HCT116 (cell line): ENCODE data around the gene CDK19. TPM values are rescaled to one million over a fixed set of nuclear protein-coding genes. Genes with fewer than 3 reads are reported as not detected.

Experiments used
- ATAC-seq: fragments of 200-7000 bp; cut with Tn5 transposase; 2 replicates; pipeline ENCODE4 v1.9.1; 2020; ENCODE audit warnings: mild to moderate bottlenecking, moderate library complexity
- BruUV-seq: library from RNA; stranded (reverse); fragments of 400-500 nt; replicated peaks from 2 replicates; lab custom pipeline; 2021; lab: Mats Ljungman, UMichigan
- CTCF ChIA-PET: fragments of 300-600 bp; sonication (Branson Sonifier 250); formaldehyde crosslinking; loops from one replicate; lab custom pipeline; 2021; ENCODE audit warnings: antibody characterized with exemption; lab: Charles Lee
- POLR2A ChIA-PET: fragments of 300-600, 350-600 bp; sonication (Branson Sonifier 250); formaldehyde crosslinking; loops from one replicate; lab custom pipeline; 2021; ENCODE audit warnings: antibody characterized with exemption; lab: Charles Lee
- RAD21 ChIA-PET, 2 experiments: fragments of 300-600 bp; sonication (Branson Sonifier 250); formaldehyde crosslinking; loops; one replicate each; lab custom pipeline; 2023; ENCODE audit warnings: low total read pairs in 2 of 2; ENCODE audit not compliant: uncharacterized antibody in 2 of 2, unreplicated experiment in 2 of 2, low non-redundant PET in 1 of 2; lab: Charles Lee
- DNase-seq: peaks from one replicate; pipeline ENCODE4 v3.0.0-alpha.2; 2010; ENCODE audit warnings: low read depth, low spot score
- H2AFZ ChIP-seq: fragments of 200-600 bp; shearing (Covaris generic), sonication (generic); 2 replicates; pipeline ENCODE4 v1.6.1; 2017; ENCODE audit warnings: low read depth, mixed run types, mixed read lengths, antibody characterized with exemption, low read length; ENCODE audit not compliant: poor library complexity, severe bottlenecking
- H3K27ac ChIP-seq: 2 replicates; pipeline ENCODE4 v1.5.1; 2012; ENCODE audit warnings: low read depth, low read length
- H3K27me3 ChIP-seq: fragments of 200-600 bp; sonication (generic); 2 replicates; pipeline ENCODE4 v1.6.1; 2016; ENCODE audit warnings: mixed run types, low read length, mixed read lengths; ENCODE audit not compliant: insufficient read depth
- H3K36me3 ChIP-seq, 2 experiments: fragments of 200-500 bp in 1 of 2; fragments of 200-600 bp in 1 of 2; sonication (Bioruptor generic) in 1 of 2; sonication (generic) in 1 of 2; 2 replicates each; pipeline versions ENCODE4 v1.5.1 to v1.6.1; 2014 to 2016; ENCODE audit warnings: low read length in 2 of 2, inconsistent platforms in 1 of 2, mixed read lengths in 1 of 2, mixed run types in 1 of 2; ENCODE audit not compliant: insufficient read depth in 2 of 2, control insufficient read depth in 1 of 2
- H3K4me1 ChIP-seq, 2 experiments: fragments of 200-600 bp in 1 of 2; sonication (generic) in 1 of 2; 2 replicates each; pipeline versions ENCODE4 v1.5.1 to v1.6.1; 2012 to 2017; ENCODE audit warnings: low read length in 2 of 2, inconsistent platforms in 1 of 2, mild to moderate bottlenecking in 1 of 2, mixed read lengths in 1 of 2, mixed run types in 1 of 2, moderate library complexity in 1 of 2; ENCODE audit not compliant: insufficient read depth in 2 of 2, control insufficient read depth in 1 of 2
- H3K4me2 ChIP-seq: fragments of 200-600 bp; sonication (generic); 2 replicates; pipeline ENCODE4 v1.6.1; 2017; ENCODE audit warnings: mixed run types, low read length, mixed read lengths
- H3K4me3 ChIP-seq, 2 experiments: fragments of 200-600 bp in 1 of 2; sonication (generic) in 1 of 2; replicated peaks in 1 of 2; 2 replicates each; pipeline ENCODE4 v1.5.1; 2011 to 2016; ENCODE audit warnings: low read length in 2 of 2, control low read depth in 1 of 2, low read depth in 1 of 2, mild to moderate bottlenecking in 1 of 2, mixed read lengths in 1 of 2, mixed run types in 1 of 2
- H3K79me2 ChIP-seq: fragments of 200-600 bp; sonication (generic); 2 replicates; pipeline ENCODE4 v1.6.1; 2017; ENCODE audit warnings: mild to moderate bottlenecking, mixed run types, low read length, moderate library complexity, mixed read lengths; ENCODE audit not compliant: insufficient read depth
- H3K9ac ChIP-seq: fragments of 200-600 bp; sonication (generic); 2 replicates; pipeline ENCODE4 v1.6.1; 2016; ENCODE audit warnings: low read length, mixed read lengths
- H3K9me2 ChIP-seq: fragments of 200-600 bp; sonication (generic), shearing (Covaris generic); 2 replicates; pipeline ENCODE4 v1.6.1; 2017; ENCODE audit warnings: mixed run types, mild to moderate bottlenecking, moderate library complexity; ENCODE audit not compliant: insufficient read depth
- H3K9me3 ChIP-seq, 2 experiments: fragments of 200-500 bp in 1 of 2; fragments of 200-600 bp in 1 of 2; sonication (Bioruptor generic) in 1 of 2; sonication (generic) in 1 of 2; 2 replicates each; pipeline ENCODE4 v1.6.1; 2014 to 2017; ENCODE audit warnings: low read length in 2 of 2, mixed read lengths in 2 of 2, inconsistent platforms in 1 of 2, low read depth in 1 of 2, mild to moderate bottlenecking in 1 of 2, mixed run types in 1 of 2, moderate library complexity in 1 of 2; ENCODE audit not compliant: control insufficient read depth in 1 of 2, insufficient read depth in 1 of 2
- H4K20me1 ChIP-seq: fragments of 200-600 bp; sonication (generic), shearing (Covaris generic); 2 replicates; pipeline ENCODE4 v1.6.1; 2017; ENCODE audit warnings: mixed run types, mild to moderate bottlenecking, moderate library complexity; ENCODE audit not compliant: insufficient read depth
- CBX3 ChIP-seq: IDR thresholded peaks from 2 replicates; pipeline ENCODE4 v1.6.1; 2012; ENCODE audit warnings: low read depth
- CEBPB ChIP-seq: IDR thresholded peaks from 2 replicates; pipeline ENCODE4 v1.6.1; 2012; ENCODE audit warnings: low read depth
- EGR1 ChIP-seq: IDR thresholded peaks from 2 replicates; pipeline ENCODE4 v1.6.1; 2012; ENCODE audit warnings: low read depth
- ELF1 ChIP-seq: IDR thresholded peaks from 2 replicates; pipeline ENCODE4 v1.6.1; 2012; ENCODE audit warnings: low read depth, borderline replicate concordance
- EZH2 ChIP-seq: fragments of 200-600 bp; sonication (generic); IDR thresholded peaks from 2 replicates; pipeline ENCODE4 v1.6.1; 2017; ENCODE audit warnings: antibody characterized with exemption, mixed run types
- FOSL1 ChIP-seq: IDR thresholded peaks from 2 replicates; pipeline ENCODE4 v1.6.1; 2012; ENCODE audit warnings: low read depth
- JUND ChIP-seq: IDR thresholded peaks from 2 replicates; pipeline ENCODE4 v1.6.1; 2012
- POLR2AphosphoS5 ChIP-seq: IDR thresholded peaks from 2 replicates; pipeline ENCODE4 v1.6.1; 2011; ENCODE audit warnings: mild to moderate bottlenecking, low read depth, low read length, moderate library complexity
- REST ChIP-seq: IDR thresholded peaks from 2 replicates; pipeline ENCODE4 v1.6.1; 2012; ENCODE audit warnings: low read depth
- SP1 ChIP-seq: IDR thresholded peaks from 2 replicates; pipeline ENCODE4 v1.6.1; 2012; ENCODE audit warnings: low read depth
- TCF7L2 ChIP-seq: IDR thresholded peaks from 2 replicates; pipeline ENCODE4 v1.7.0; 2011; ENCODE audit warnings: borderline replicate concordance, inconsistent platforms; ENCODE audit not compliant: insufficient read depth, insufficient read length; ENCODE audit errors: extremely low read depth
- YY1 ChIP-seq: IDR thresholded peaks from 2 replicates; pipeline ENCODE4 v1.6.1; 2011; ENCODE audit warnings: low read length, low read depth, moderate library complexity, mild to moderate bottlenecking; ENCODE audit not compliant: insufficient replicate concordance; ENCODE audit errors: extremely low read depth
- ZBTB33 ChIP-seq: IDR thresholded peaks from 2 replicates; pipeline ENCODE4 v1.6.1; 2011; ENCODE audit warnings: mild to moderate bottlenecking, low read length, moderate library complexity; ENCODE audit not compliant: insufficient replicate concordance; ENCODE audit errors: extremely low read depth
- ZFX ChIP-seq: fragments of 450-650 bp; IDR thresholded peaks from 2 replicates; pipeline ENCODE4 v1.6.1; 2017
- intact Hi-C: fragments of 100-400 bp; cut with micrococcal nuclease; formaldehyde crosslinking; loops from 2 replicates; pipeline ENCODE4 v1.10.0; 2022
- total RNA-seq: library from RNA; stranded (reverse); gene quantifications from one replicate; pipeline ENCODE4 v1.2.1, GENCODE V29; 2021; ENCODE audit not compliant: unreplicated experiment

CDK19 gene
- total RNA-seq, 1 experiment from 2014 or later: 20.0 TPM

- H2AFZ ChIP-seq: no peak overlapping the region
- RAD21 ChIA-PET: no interaction called here
- BruUV-seq: no TSS peak
- H3K9me2 ChIP-seq: no peaks in the 10 kb centered on the region
- H3K4me2 ChIP-seq: no peak overlapping the region
- no peak overlapping the region for H3K9ac ChIP-seq
- no peaks in the 10 kb centered on the region for H3K36me3 ChIP-seq
- intact Hi-C loops: no loop called here
- H3K4me3 ChIP-seq: no peak overlapping the region
- no peak overlapping the region for H3K27ac ChIP-seq
- no peaks in the 10 kb centered on the region for H3K79me2 ChIP-seq
- peaks cover 7 to 11% of the 10 kb centered on the region in 2 experiments for H3K4me1 ChIP-seq
- no peaks in the 10 kb centered on the region for H4K20me1 ChIP-seq
- CTCF ChIA-PET: no interaction called here
- no peaks in the 10 kb centered on the region for H3K27me3 ChIP-seq
- DNase-seq: no peak
- POLR2A ChIA-PET: no interaction called here
- ATAC-seq: no peak
- no peaks in the 10 kb centered on the region for H3K9me3 ChIP-seq
- TF ChIP-seq JUND: no peak
- no peak for TF ChIP-seq TCF7L2
These were observed 155.1 kb downstream of the CDK19 start for GRCh38 chr6:110660066-110660655.

- no peak overlapping the region for H3K4me2 ChIP-seq
- RAD21 ChIA-PET: no interaction called here
- no peaks in the 10 kb centered on the region for H3K27me3 ChIP-seq
- peaks cover 7 to 11% of the 10 kb centered on the region in 2 experiments for H3K4me1 ChIP-seq
- POLR2A ChIA-PET: no interaction called here
- no peak overlapping the region for H3K27ac ChIP-seq
- ATAC-seq (no peak), DNase-seq (no peak)
- CTCF ChIA-PET: interaction anchor here (0.9 kb wide), 1 partner anchor 23 kb away, joined by 3 read pairs; no protein-coding TSS in a partner anchor
- intact Hi-C loops: no loop called here
- H3K9me3 ChIP-seq: no peaks in the 10 kb centered on the region
- no peaks in the 10 kb centered on the region for H3K9me2 ChIP-seq
- H2AFZ ChIP-seq: no peak overlapping the region
- H3K4me3 ChIP-seq: no peak overlapping the region
- H3K79me2 ChIP-seq: no peaks in the 10 kb centered on the region
- no peaks in the 10 kb centered on the region for H4K20me1 ChIP-seq
- no peaks in the 10 kb centered on the region for H3K36me3 ChIP-seq
- TF ChIP-seq EGR1 (no peak), JUND (no peak), CBX3 (no peak), FOSL1 (no peak), REST (no peak), ZFX (no peak), YY1 (no peak), POLR2AphosphoS5 (no peak), EZH2 (no peak), ZBTB33 (no peak), CEBPB (no peak), SP1 (no peak), ELF1 (no peak), TCF7L2 (no peak)
- no TSS peak for BruUV-seq
- H3K9ac ChIP-seq: no peak overlapping the region
These were observed 156.5 kb downstream of the CDK19 start for GRCh38 chr6:110658631-110659211.
